GM12865 (cell line): ENCODE data around the gene FADS2.

Source experiments
- DNase-seq: peaks from one replicate; pipeline ENCODE4 v3.0.0; 2010; ENCODE audit warnings: low read depth
- H3K4me3 ChIP-seq: 2 replicates; pipeline ENCODE4 v1.5.1; 2011; ENCODE audit warnings: mild to moderate bottlenecking, low read depth, low read length, control low read depth
- CTCF ChIP-seq: IDR thresholded peaks from 2 replicates; pipeline ENCODE4 v1.5.1; 2011; ENCODE audit warnings: low read length, control low read depth, low read depth, inconsistent platforms; ENCODE audit not compliant: insufficient read depth; ENCODE audit errors: missing control alignments

Gene FADS2

GRCh38 chr11:61910187-61911127 is 82.4 kb downstream of the FADS2 start:
- TF ChIP-seq CTCF: no peak
- DNase-seq: no peak
- H3K4me3 ChIP-seq: no peak overlapping the region

- no peak for TF ChIP-seq CTCF
- no peak for DNase-seq
- no peak overlapping the region for H3K4me3 ChIP-seq
Observed at GRCh38 chr11:61911128-61911700, 83.1 kb downstream of the FADS2 start.

- no peak for DNase-seq
- TF ChIP-seq CTCF: no peak
- H3K4me3 ChIP-seq: no peak overlapping the region
Observed at GRCh38 chr11:61911701-61912529, 83.8 kb downstream of the FADS2 start.

GRCh38 chr11:61912530-61912898 is 84.4 kb downstream of the FADS2 start:
- no peak for TF ChIP-seq CTCF
- no peak for DNase-seq

GRCh38 chr11:61912991-61913698 is 85.0 kb downstream of the FADS2 start:
- TF ChIP-seq CTCF: no peak
- no peak for DNase-seq
- no peak overlapping the region for H3K4me3 ChIP-seq

More at GRCh38 chr11:61912530-61912898, 84.4 kb downstream of the FADS2 start:
- no peak overlapping the region for H3K4me3 ChIP-seq

GRCh38 chr11:61913699-61914395 is 85.7 kb downstream of the FADS2 start:
- TF ChIP-seq CTCF: no peak
- H3K4me3 ChIP-seq: no peak overlapping the region
- no peak for DNase-seq
